Transverse colon (tissue), 4 donors: ENCODE data around the gene IL1RAPL1. TPM values are rescaled to one million over a fixed set of nuclear protein-coding genes. Genes with fewer than 3 reads are reported as not detected.

Experiments used
- DNase-seq: peaks from one replicate; pipeline ENCODE4 v3.0.0-alpha.2; 2019
- H3K27ac ChIP-seq, 4 donors: fragments of 200-600 bp; sonication (generic); 2 replicates each; pipeline ENCODE4 v1.5.1; 2016 to 2018; ENCODE audit warnings: inconsistent platforms in 4 of 4
- H3K27me3 ChIP-seq: fragments of 200-600 bp; sonication (generic); 2 replicates; pipeline ENCODE4 v1.5.1; 2017; ENCODE audit warnings: inconsistent platforms
- H3K36me3 ChIP-seq, 4 donors: fragments of 200-600 bp; sonication (generic); 2 replicates each; pipeline ENCODE4 v1.5.1; 2017 to 2019; ENCODE audit warnings: inconsistent platforms in 4 of 4
- H3K4me1 ChIP-seq, 4 donors: fragments of 200-600 bp; sonication (generic); 2 replicates each; pipeline ENCODE4 v1.5.1; 2017 to 2020; ENCODE audit warnings: inconsistent platforms in 4 of 4
- H3K4me3 ChIP-seq, 4 donors: fragments of 200-600 bp; sonication (generic); 1 replicate in 1 of 4; 2 replicates in 3 of 4; pipeline versions ENCODE4 v1.5.1 to v1.6.1; 2017 to 2019; ENCODE audit warnings: inconsistent platforms in 4 of 4
- H3K9me3 ChIP-seq, 2 donors: fragments of 200-600 bp; sonication (generic); 2 replicates each; pipeline ENCODE4 v1.5.1; 2017 to 2019; ENCODE audit warnings: inconsistent platforms in 2 of 2
- CTCF ChIP-seq, 5 experiments: fragments of 200-600 bp in 3 of 5; fragments of 450-650 bp in 2 of 5; sonication (generic) in 3 of 5; IDR thresholded peaks; 1 replicate in 2 of 5; 2 replicates in 3 of 5; pipeline ENCODE4 v1.5.1; 2016 to 2017; ENCODE audit warnings: antibody characterized with exemption in 5 of 5, inconsistent platforms in 3 of 5, mild to moderate bottlenecking in 2 of 5, moderate library complexity in 1 of 5
- EP300 ChIP-seq: sonication (generic); formaldehyde crosslinking; IDR thresholded peaks from one replicate; pipeline ENCODE4 v1.6.1; 2017; ENCODE audit warnings: antibody characterized with exemption, low read depth
- POLR2A ChIP-seq: fragments of 450-650 bp; IDR thresholded peaks from one replicate; pipeline ENCODE4 v1.6.1; 2016; ENCODE audit warnings: antibody characterized with exemption, mild to moderate bottlenecking, moderate library complexity
- POLR2AphosphoS5 ChIP-seq, 3 donors: sonication (generic); formaldehyde crosslinking; IDR thresholded peaks; one replicate each; pipeline ENCODE4 v1.6.1; 2016; ENCODE audit warnings: antibody characterized with exemption in 3 of 3
- WGBS, 2 donors: methylation state at CpG; one replicate each; pipeline ENCODE4 v1.1.5; 2018; ENCODE audit warnings: low coverage in 1 of 2; 5-methylcytosine and 5-hydroxymethylcytosine counted together
- in situ Hi-C, 4 donors: fragments of 200-750 bp; cut with MboI; loops; one replicate each; pipeline versions ENCODE4 v1.15.0 to v1.15.1; 2017; ENCODE audit warnings: low sequenced_read_pairs in 3 of 4, low pct_ligation_motif_present in 1 of 4, low pct_unique_long_range_greater_than_20kb in 1 of 4
- intact Hi-C: fragments of 100-400 bp; cut with DNase I; formaldehyde crosslinking; loops from one replicate; pipeline ENCODE4 v1.15.1; 2023; ENCODE audit warnings: low total_unique reads
- total RNA-seq, 4 donors: library from RNA; depleted of rRNA; stranded (reverse); fragments of >200 nt; gene quantifications; one replicate each; pipeline ENCODE4 v1.1.0, GENCODE V29; 2016

The IL1RAPL1 gene
- total RNA-seq, 4 donors from 2014 or later, result 0.14 to 0.32 (median 0.20) TPM; not detected in 1

GRCh38 chrX:29466456-29466855 is 879.2 kb downstream of the IL1RAPL1 start:
- in situ Hi-C loops, result no loop called here
- H3K4me3 ChIP-seq, result no peak overlapping the region
- no peaks in the 10 kb centered on the region for H3K36me3 ChIP-seq
- no peaks in the 10 kb centered on the region for H3K9me3 ChIP-seq
- H3K27me3 ChIP-seq, result no peaks in the 10 kb centered on the region
- intact Hi-C loops, result no loop called here
- no peaks in the 10 kb centered on the region for H3K4me1 ChIP-seq
- WGBS, 2 donors, result 50% methylated on average over 2 of the region's 2 CpGs; no CpG with 5 or more reads in 1 of the 2 donors
- no peak for DNase-seq
- TF ChIP-seq EP300 (no peak), CTCF (IDR thresholded peaks at IDR 0.05) (no peak), POLR2A (no peak), POLR2AphosphoS5 (IDR thresholded peaks at IDR 0.05) (no peak)
- no peak overlapping the region for H3K27ac ChIP-seq

- no peaks in the 10 kb centered on the region for H3K4me1 ChIP-seq
- no peak overlapping the region for H3K27ac ChIP-seq
- TF ChIP-seq CTCF (IDR thresholded peaks at IDR 0.05) (no peak), POLR2A (no peak), EP300 (no peak), POLR2AphosphoS5 (IDR thresholded peaks at IDR 0.05) (no peak)
- no peak for DNase-seq
- intact Hi-C loops (no loop called here), in situ Hi-C loops (no loop called here)
- 42% methylated on average over 4 of the region's 4 CpGs; no CpG with 5 or more reads in 1 of the 2 donors for WGBS, 2 donors
- H3K27me3 ChIP-seq, result no peaks in the 10 kb centered on the region
- H3K9me3 ChIP-seq, result no peaks in the 10 kb centered on the region
- no peak overlapping the region for H3K4me3 ChIP-seq
- no peaks in the 10 kb centered on the region for H3K36me3 ChIP-seq
These were observed 881.8 kb downstream of the IL1RAPL1 start for GRCh38 chrX:29468911-29469494.

GRCh38 chrX:29470030-29470429 is 882.8 kb downstream of the IL1RAPL1 start:
- Histone ChIP-seq H3K27me3 (no peaks in the 10 kb centered on the region), H3K4me1 (no peaks in the 10 kb centered on the region), H3K4me3 (no peak overlapping the region), H3K9me3 (no peaks in the 10 kb centered on the region), H3K27ac (no peak overlapping the region), H3K36me3 (no peaks in the 10 kb centered on the region)
- TF ChIP-seq POLR2A (no peak), POLR2AphosphoS5 (IDR thresholded peaks at IDR 0.05) (no peak), CTCF (IDR thresholded peaks at IDR 0.05) (no peak), EP300 (no peak)
- no peak for DNase-seq
- WGBS, 2 donors, result 67% methylated on average over 1 of the region's 1 CpG; no CpG with 5 or more reads in 1 of the 2 donors
- in situ Hi-C loops, result no loop called here
- intact Hi-C loops, result no loop called here

- Histone ChIP-seq H3K4me1 (no peaks in the 10 kb centered on the region), H3K9me3 (no peaks in the 10 kb centered on the region), H3K27me3 (no peaks in the 10 kb centered on the region), H3K27ac (no peak overlapping the region), H3K36me3 (no peaks in the 10 kb centered on the region), H3K4me3 (no peak overlapping the region)
- TF ChIP-seq POLR2AphosphoS5 (IDR thresholded peaks at IDR 0.05) (no peak), POLR2A (no peak)
- in situ Hi-C loops, result no loop called here
- intact Hi-C loops, result no loop called here
- DNase-seq, result no peak
These were observed 884.6 kb downstream of the IL1RAPL1 start for GRCh38 chrX:29471829-29472228.

- in situ Hi-C loops, result no loop called here
- no peak overlapping the region for H3K27ac ChIP-seq
- no peaks in the 10 kb centered on the region for H3K9me3 ChIP-seq
- H3K4me1 ChIP-seq, result no peaks in the 10 kb centered on the region
- H3K36me3 ChIP-seq, result no peaks in the 10 kb centered on the region
- no peaks in the 10 kb centered on the region for H3K27me3 ChIP-seq
- WGBS, 2 donors, result 17 to 20% methylated on average over 1 of the region's 1 CpG
- no peak overlapping the region for H3K4me3 ChIP-seq
- TF ChIP-seq CTCF (IDR thresholded peaks at IDR 0.05) (no peak), POLR2A (no peak), POLR2AphosphoS5 (IDR thresholded peaks at IDR 0.05) (no peak), EP300 (no peak)
- intact Hi-C loops, result no loop called here
- DNase-seq, result no peak
These were observed 890.6 kb downstream of the IL1RAPL1 start for GRCh38 chrX:29477878-29478277.
